ENCODE measurements around the gene TUSC2. TPM values are rescaled to one million over a fixed set of nuclear protein-coding genes. Genes with fewer than 3 reads are reported as not detected.

TUSC2 gene
- total and polyA plus RNA-seq, 2 experiments from 2014 or later = 30.0 to 45.6 TPM

DNA sequence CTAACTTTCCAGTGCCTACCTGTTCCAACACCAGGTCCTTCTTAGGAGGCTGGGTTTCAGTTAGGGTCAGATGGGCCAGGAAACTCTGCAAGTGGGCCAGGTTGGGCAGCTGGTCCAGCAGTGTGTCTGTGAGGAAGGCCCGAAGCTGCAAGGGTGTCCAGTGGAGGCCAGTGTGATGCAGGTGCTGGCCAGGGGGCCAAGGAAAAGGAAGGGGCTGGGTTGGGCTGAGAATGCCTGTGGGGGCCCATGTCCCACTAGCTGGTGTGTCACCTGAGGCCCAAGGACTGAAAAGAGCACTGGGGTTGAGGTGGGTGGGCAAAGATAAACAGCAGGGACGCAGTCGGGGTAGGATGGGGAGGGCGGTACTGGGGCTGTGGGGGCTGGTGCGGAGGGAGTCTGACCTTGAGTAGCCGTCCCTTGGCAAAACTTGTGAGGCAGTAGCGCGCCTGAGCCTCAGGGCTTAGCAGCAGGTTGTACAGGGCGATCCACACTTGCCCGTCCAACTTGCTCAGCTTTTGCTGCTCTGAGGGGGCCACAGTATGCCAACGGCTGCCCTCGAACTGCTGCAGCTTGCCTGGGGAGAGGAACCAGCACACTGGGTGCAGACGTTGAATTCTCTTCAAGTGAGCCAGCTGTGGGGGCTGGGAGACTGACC is 14.1 kb upstream of the TUSC2 start:
- H4K20me1 ChIP-seq (ENCODE audit: insufficient read depth, poor library complexity, severe bottlenecking) = no peaks in the 10 kb centered on the region
- peaks cover 26% of the 10 kb centered on the region for H3K4me1 ChIP-seq (ENCODE audit: insufficient read depth)
- no peaks in the 10 kb centered on the region for H3K79me2 ChIP-seq
- no peak overlapping the region for H3K4me3 ChIP-seq
- no peaks in the 10 kb centered on the region for H3K36me3 ChIP-seq (replicated peaks; ENCODE audit: insufficient read depth, low read depth)
- WGBS (ENCODE audit: low lambda C conversion rate, missing lambda C conversion rate) = 90% methylated on average over 10 of the region's 13 CpGs
- no peak overlapping the region for H2AFZ ChIP-seq
- no peak for TF ChIP-seq EZH2 (IDR thresholded peaks at IDR 0.05; ENCODE audit: borderline replicate concordance)
- no peak for TF ChIP-seq EZH2phosphoT487 (IDR thresholded peaks at IDR 0.05; ENCODE audit: low read depth, severe bottlenecking, unreplicated experiment)
- TF ChIP-seq, protein P1, sequence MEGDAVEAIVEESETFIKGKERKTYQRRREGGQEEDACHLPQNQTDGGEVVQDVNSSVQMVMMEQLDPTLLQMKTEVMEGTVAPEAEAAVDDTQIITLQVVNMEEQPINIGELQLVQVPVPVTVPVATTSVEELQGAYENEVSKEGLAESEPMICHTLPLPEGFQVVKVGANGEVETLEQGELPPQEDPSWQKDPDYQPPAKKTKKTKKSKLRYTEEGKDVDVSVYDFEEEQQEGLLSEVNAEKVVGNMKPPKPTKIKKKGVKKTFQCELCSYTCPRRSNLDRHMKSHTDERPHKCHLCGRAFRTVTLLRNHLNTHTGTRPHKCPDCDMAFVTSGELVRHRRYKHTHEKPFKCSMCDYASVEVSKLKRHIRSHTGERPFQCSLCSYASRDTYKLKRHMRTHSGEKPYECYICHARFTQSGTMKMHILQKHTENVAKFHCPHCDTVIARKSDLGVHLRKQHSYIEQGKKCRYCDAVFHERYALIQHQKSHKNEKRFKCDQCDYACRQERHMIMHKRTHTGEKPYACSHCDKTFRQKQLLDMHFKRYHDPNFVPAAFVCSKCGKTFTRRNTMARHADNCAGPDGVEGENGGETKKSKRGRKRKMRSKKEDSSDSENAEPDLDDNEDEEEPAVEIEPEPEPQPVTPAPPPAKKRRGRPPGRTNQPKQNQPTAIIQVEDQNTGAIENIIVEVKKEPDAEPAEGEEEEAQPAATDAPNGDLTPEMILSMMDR (IDR thresholded peaks at IDR 0.05; ENCODE audit: poor library complexity) = no peak
- no peak overlapping the region for H3K27ac ChIP-seq
- H3K9me2 ChIP-seq (replicated peaks; ENCODE audit: insufficient read depth) = no peaks in the 10 kb centered on the region
- no peaks in the 10 kb centered on the region for H3K9me3 ChIP-seq (ENCODE audit: low read depth)
- peaks cover 25% of the 10 kb centered on the region for H3K27me3 ChIP-seq
- no peak overlapping the region for H3K4me2 ChIP-seq
- no peak for DNase-seq (ENCODE audit: low spot score)

DNA sequence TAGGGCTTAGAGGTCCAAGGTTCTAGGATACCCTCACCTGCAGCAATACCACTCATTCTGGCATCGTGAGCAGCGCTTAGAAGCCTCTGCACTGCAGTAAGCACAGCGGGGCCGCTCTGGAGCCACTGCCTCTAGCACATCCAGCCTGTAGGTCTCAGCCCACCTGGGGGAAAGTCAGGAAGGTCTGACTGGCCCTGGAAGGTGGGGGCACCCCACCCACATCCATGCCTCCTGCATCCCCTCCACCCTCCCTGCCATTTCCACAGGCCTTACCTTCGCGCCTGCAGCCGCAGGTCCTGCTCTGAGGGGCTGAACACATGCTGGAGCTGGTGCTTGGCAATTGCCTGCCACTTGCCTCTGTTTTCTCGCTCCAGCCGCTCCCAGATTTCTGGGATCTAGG is 13.5 kb upstream of the TUSC2 start:
- DNase-seq (ENCODE audit: low spot score) = no peak
- Histone ChIP-seq H3K4me2 (no peak overlapping the region), H4K20me1 (ENCODE audit: insufficient read depth, poor library complexity, severe bottlenecking) (no peaks in the 10 kb centered on the region), H3K36me3 (replicated peaks; ENCODE audit: insufficient read depth, low read depth) (no peaks in the 10 kb centered on the region), H3K4me1 (ENCODE audit: insufficient read depth) (peaks cover 26% of the 10 kb centered on the region), H3K79me2 (peaks cover 1% of the 10 kb centered on the region), H3K9me2 (replicated peaks; ENCODE audit: insufficient read depth) (no peaks in the 10 kb centered on the region), H3K27ac (no peak overlapping the region), H2AFZ (no peak overlapping the region), H3K27me3 (peaks cover 25% of the 10 kb centered on the region), H3K9me3 (ENCODE audit: low read depth) (no peaks in the 10 kb centered on the region), H3K4me3 (no peak overlapping the region)
- TF ChIP-seq EZH2 (IDR thresholded peaks at IDR 0.05; ENCODE audit: borderline replicate concordance) (no peak), EZH2phosphoT487 (IDR thresholded peaks at IDR 0.05; ENCODE audit: low read depth, severe bottlenecking, unreplicated experiment) (no peak)
- TF ChIP-seq, protein P1 (IDR thresholded peaks at IDR 0.05; ENCODE audit: poor library complexity) = no peak
- WGBS (ENCODE audit: low lambda C conversion rate, missing lambda C conversion rate) = 90% methylated on average over 9 of the region's 9 CpGs

DNA sequence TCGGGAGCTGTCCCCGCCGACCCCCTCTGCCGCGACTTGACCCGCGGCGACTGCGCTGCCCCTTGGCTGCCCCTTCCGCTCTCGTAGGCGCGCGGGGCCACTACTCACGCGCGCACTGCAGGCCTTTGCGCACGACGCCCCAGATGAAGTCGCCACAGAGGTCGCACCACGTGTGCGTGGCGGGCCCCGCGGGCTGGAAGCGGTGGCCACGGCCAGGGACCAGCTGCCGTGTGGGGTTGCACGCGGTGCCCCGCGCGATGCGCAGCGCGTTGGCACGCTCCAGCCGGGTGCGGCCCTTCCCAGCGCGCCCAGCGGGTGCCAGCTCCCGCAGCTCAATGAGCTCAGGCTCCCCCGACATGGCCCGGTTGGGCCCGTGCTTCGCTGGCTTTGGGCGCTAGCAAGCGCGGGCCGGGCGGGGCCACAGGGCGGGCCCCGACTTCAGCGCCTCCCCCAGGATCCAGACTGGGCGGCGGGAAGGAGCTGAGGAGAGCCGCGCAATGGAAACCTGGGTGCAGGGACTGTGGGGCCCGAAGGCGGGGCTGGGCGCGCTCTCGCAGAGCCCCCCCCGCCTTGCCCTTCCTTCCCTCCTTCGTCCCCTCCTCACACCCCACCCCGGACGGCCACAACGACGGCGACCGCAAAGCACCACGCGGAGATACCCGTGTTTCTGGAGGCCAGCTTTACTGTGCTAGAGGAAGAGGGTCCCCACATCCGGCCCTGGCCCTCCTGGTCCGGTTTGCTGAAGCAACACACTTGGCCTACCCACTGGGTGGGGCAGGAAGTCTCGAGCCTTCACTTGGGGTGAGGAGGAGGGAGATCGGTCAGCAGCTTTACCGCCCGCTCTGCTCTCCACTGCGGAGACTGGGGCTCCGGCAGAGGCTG is 12.7 kb upstream of the TUSC2 start, which contains the start of gene RASSF1:
Gene RASSF1, minus strand, starts transcription at position 389 of the 882 bp plus-strand sequence. Its CDS starts 31 bp downstream, at position 358.
- Histone ChIP-seq H3K4me1 (ENCODE audit: insufficient read depth) (peaks cover 30% of the 10 kb centered on the region), H2AFZ (peak within 1 kb of the TSS; percentile 40), H3K4me2 (peak within 1 kb of the TSS; percentile 77), H4K20me1 (ENCODE audit: insufficient read depth, poor library complexity, severe bottlenecking) (no peaks in the 10 kb centered on the region), H3K36me3 (replicated peaks; ENCODE audit: insufficient read depth, low read depth) (no peaks in the 10 kb centered on the region), H3K4me3 (no peak within 1 kb of the TSS), H3K27ac (no peak within 1 kb of the TSS), H3K79me2 (peaks cover 10% of the 10 kb centered on the region), H3K27me3 (peaks cover 25% of the 10 kb centered on the region), H3K9me2 (replicated peaks; ENCODE audit: insufficient read depth) (no peaks in the 10 kb centered on the region), H3K9me3 (ENCODE audit: low read depth) (no peaks in the 10 kb centered on the region)
- TF ChIP-seq EZH2phosphoT487 (IDR thresholded peaks at IDR 0.05; ENCODE audit: low read depth, severe bottlenecking, unreplicated experiment) = no peak
- TF ChIP-seq EZH2 (IDR thresholded peaks at IDR 0.05; ENCODE audit: borderline replicate concordance) = peak; percentile 72
- peak; percentile 41 for DNase-seq (ENCODE audit: low spot score)
- 15% methylated on average over 65 of the region's 85 CpGs for WGBS (ENCODE audit: low lambda C conversion rate, missing lambda C conversion rate)

DNA sequence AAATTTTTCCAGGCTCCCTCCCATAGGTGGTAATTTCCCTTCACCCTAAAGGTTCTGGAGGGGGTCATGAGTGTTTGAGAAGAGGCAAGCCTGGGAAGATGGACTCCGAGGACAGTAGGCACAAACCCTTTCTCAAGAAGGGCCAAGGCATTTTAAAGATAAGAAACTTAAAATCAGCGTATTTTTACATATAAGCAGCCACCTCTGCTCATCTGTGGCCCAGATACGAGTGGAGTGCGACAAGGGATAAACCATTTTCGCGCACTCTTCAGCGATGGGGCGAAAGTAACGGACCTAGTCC is 12.1 kb upstream of the TUSC2 start:
- 45% methylated on average over 9 of the region's 9 CpGs for whole genome bisulfite sequencing (ENCODE audit: low lambda C conversion rate, missing lambda C conversion rate)
- Histone ChIP-seq H3K9me2 (replicated peaks; ENCODE audit: insufficient read depth) (no peaks in the 10 kb centered on the region), H3K4me3 (no peak overlapping the region), H2AFZ (no peak overlapping the region), H3K4me1 (ENCODE audit: insufficient read depth) (peaks cover 31% of the 10 kb centered on the region), H4K20me1 (ENCODE audit: insufficient read depth, poor library complexity, severe bottlenecking) (no peaks in the 10 kb centered on the region), H3K36me3 (replicated peaks; ENCODE audit: insufficient read depth, low read depth) (no peaks in the 10 kb centered on the region), H3K79me2 (peaks cover 16% of the 10 kb centered on the region), H3K9me3 (ENCODE audit: low read depth) (no peaks in the 10 kb centered on the region), H3K4me2 (peak overlapping the region; percentile 77), H3K27ac (no peak overlapping the region), H3K27me3 (peaks cover 25% of the 10 kb centered on the region)
- no peak for DNase-seq (ENCODE audit: low spot score)
- no peak for TF ChIP-seq EZH2phosphoT487 (IDR thresholded peaks at IDR 0.05; ENCODE audit: low read depth, severe bottlenecking, unreplicated experiment)
- TF ChIP-seq, protein P1 (IDR thresholded peaks at IDR 0.05; ENCODE audit: poor library complexity) = no peak
- no peak for TF ChIP-seq EZH2 (IDR thresholded peaks at IDR 0.05; ENCODE audit: borderline replicate concordance)

Data from hepatocyte (in vitro differentiated cells).